Hepatocyte (in vitro differentiated cells): ENCODE results near the gene SGCD. TPM values are rescaled to one million over a fixed set of nuclear protein-coding genes. Genes with fewer than 3 reads are reported as not detected.

ENCODE experiments used
- DNase-seq: peaks from one replicate; pipeline ENCODE4 v3.0.0-alpha.2; 2016; ENCODE audit warnings: low spot score
- H2AFZ ChIP-seq: fragments of 200-600 bp; sonication (generic); 2 replicates; pipeline ENCODE4 v1.6.0; 2016; ENCODE audit warnings: antibody characterized with exemption, mild to moderate bottlenecking
- H3K27ac ChIP-seq: fragments of 200-600 bp; sonication (generic); 2 replicates; pipeline ENCODE4 v1.5.1; 2016; ENCODE audit warnings: mild to moderate bottlenecking
- H3K27me3 ChIP-seq: fragments of 200-600 bp; sonication (generic); 2 replicates; pipeline ENCODE4 v1.6.1; 2016
- H3K36me3 ChIP-seq: fragments of 200-600 bp; sonication (generic); replicated peaks from 2 replicates; pipeline ENCODE4 v1.5.1; 2016; ENCODE audit warnings: low read depth; ENCODE audit not compliant: insufficient read depth
- H3K4me1 ChIP-seq: fragments of 200-600 bp; sonication (generic); 2 replicates; pipeline ENCODE4 v1.5.1; 2016; ENCODE audit warnings: mild to moderate bottlenecking, moderate library complexity; ENCODE audit not compliant: insufficient read depth
- H3K4me2 ChIP-seq: fragments of 200-600 bp; sonication (generic); 2 replicates; pipeline ENCODE4 v1.6.0; 2016
- H3K4me3 ChIP-seq: fragments of 200-600 bp; sonication (generic); 2 replicates; pipeline ENCODE4 v1.5.1; 2016; ENCODE audit warnings: mild to moderate bottlenecking
- H3K79me2 ChIP-seq: fragments of 200-600 bp; sonication (generic); 2 replicates; pipeline ENCODE4 v1.6.0; 2017; ENCODE audit warnings: mild to moderate bottlenecking
- H3K9me2 ChIP-seq: fragments of 200-600 bp; sonication (generic); replicated peaks from 2 replicates; pipeline ENCODE4 v1.6.0; 2017; ENCODE audit warnings: mild to moderate bottlenecking; ENCODE audit not compliant: insufficient read depth
- H3K9me3 ChIP-seq: fragments of 200-600 bp; sonication (generic); 2 replicates; pipeline ENCODE4 v1.5.1; 2016; ENCODE audit warnings: low read depth, mild to moderate bottlenecking
- H4K20me1 ChIP-seq: fragments of 200-600 bp; sonication (generic); 2 replicates; pipeline ENCODE4 v1.6.0; 2016; ENCODE audit warnings: mild to moderate bottlenecking; ENCODE audit not compliant: insufficient read depth, poor library complexity, severe bottlenecking
- CTCF ChIP-seq: fragments of 200-600 bp; sonication (generic); IDR thresholded peaks from 2 replicates; pipeline ENCODE4 v1.5.1; 2016; ENCODE audit warnings: antibody characterized with exemption, mild to moderate bottlenecking; ENCODE audit not compliant: poor library complexity
- EZH2 ChIP-seq: fragments of 200-600 bp; sonication (generic); IDR thresholded peaks from 2 replicates; pipeline ENCODE4 v1.6.1; 2016; ENCODE audit warnings: antibody characterized with exemption, mild to moderate bottlenecking, borderline replicate concordance
- EZH2phosphoT487 ChIP-seq: fragments of 200-600 bp; sonication (generic); IDR thresholded peaks from one replicate; pipeline ENCODE4 v1.6.1; 2018; ENCODE audit warnings: antibody characterized with exemption, mild to moderate bottlenecking, low read depth, moderate library complexity; ENCODE audit not compliant: unreplicated experiment, severe bottlenecking
- WGBS: methylation state at CpG from one replicate; pipeline ENCODE4 v1.1.6; 2016; ENCODE audit warnings: low lambda C conversion rate; ENCODE audit errors: missing lambda C conversion rate; 5-methylcytosine and 5-hydroxymethylcytosine counted together
- polyA plus RNA-seq: library from polyadenylated mRNA; unstranded; fragments of >200 nt; fragmentation: Nextera tagmentation; extraction: Ambion mirVana; gene quantifications from 2 replicates; pipeline ENCODE4 v1.2.1, GENCODE V29; 2016
- total RNA-seq: library from RNA; depleted of rRNA; stranded (reverse); fragments of >200 nt; gene quantifications from 2 replicates; pipeline ENCODE4 v1.2.3, GENCODE V29; 2014

SGCD gene
- total RNA-seq (8.0 and 8.8 TPM in 2 replicates), polyA plus RNA-seq (3.8 and 4.5 TPM in 2 replicates)

- Histone ChIP-seq H3K4me1 (no peaks in the 10 kb centered on the region), H4K20me1 (no peaks in the 10 kb centered on the region), H3K27me3 (no peaks in the 10 kb centered on the region), H3K4me2 (peak within 1 kb of the TSS; percentile 71), H2AFZ (peak within 1 kb of the TSS; percentile 62), H3K9me3 (no peaks in the 10 kb centered on the region), H3K9me2 (no peaks in the 10 kb centered on the region), H3K79me2 (peaks cover 7% of the 10 kb centered on the region), H3K27ac (peak within 1 kb of the TSS; percentile 94), H3K36me3 (no peaks in the 10 kb centered on the region), H3K4me3 (peak within 1 kb of the TSS; percentile 28)
- DNase-seq, result peak; percentile 70
- no peak for TF ChIP-seq EZH2
- no peak for TF ChIP-seq EZH2phosphoT487
- TF ChIP-seq CTCF, result no peak
- WGBS, result 49% methylated on average over 18 of the region's 18 CpGs
Observed at GRCh38 chr5:156326718-156327259, at the start of gene SGCD. Gene SGCD, plus strand, starts transcription at chr5:156327164.

GRCh38 chr5:156277290-156277689 is 49.7 kb upstream of the SGCD start:
- no peak for DNase-seq
- H3K4me1 ChIP-seq, result no peaks in the 10 kb centered on the region
- TF ChIP-seq EZH2phosphoT487 (no peak), EZH2 (no peak), CTCF (no peak)

GRCh38 chr5:156295431-156295830 is 31.5 kb upstream of the SGCD start:
- H3K4me3 ChIP-seq, result no peak overlapping the region
- DNase-seq, result no peak
- no peak overlapping the region for H3K4me2 ChIP-seq
- no peaks in the 10 kb centered on the region for H3K4me1 ChIP-seq
- H3K36me3 ChIP-seq, result no peaks in the 10 kb centered on the region
- WGBS, result 84% methylated on average over 1 of the region's 1 CpG
- TF ChIP-seq EZH2, result no peak
- no peak for TF ChIP-seq EZH2phosphoT487
- TF ChIP-seq CTCF, result no peak
- H4K20me1 ChIP-seq, result no peaks in the 10 kb centered on the region
- no peaks in the 10 kb centered on the region for H3K79me2 ChIP-seq
- no peak overlapping the region for H3K27ac ChIP-seq
- no peaks in the 10 kb centered on the region for H3K9me3 ChIP-seq
- no peaks in the 10 kb centered on the region for H3K9me2 ChIP-seq
- no peaks in the 10 kb centered on the region for H3K27me3 ChIP-seq
- H2AFZ ChIP-seq, result no peak overlapping the region

More at GRCh38 chr5:156277290-156277689, 49.7 kb upstream of the SGCD start:
- no peaks in the 10 kb centered on the region for H3K79me2 ChIP-seq
- H3K4me3 ChIP-seq, result no peak overlapping the region
- H3K4me2 ChIP-seq, result no peak overlapping the region
- no peaks in the 10 kb centered on the region for H3K36me3 ChIP-seq
- no peaks in the 10 kb centered on the region for H3K27me3 ChIP-seq
- H3K27ac ChIP-seq, result no peak overlapping the region
- H2AFZ ChIP-seq, result no peak overlapping the region
- H3K9me2 ChIP-seq, result no peaks in the 10 kb centered on the region
- H4K20me1 ChIP-seq, result no peaks in the 10 kb centered on the region
- WGBS, result 84% methylated on average over 2 of the region's 2 CpGs
- H3K9me3 ChIP-seq, result no peaks in the 10 kb centered on the region
